Measurements from ENCODE around the gene SLCO3A1. TPM values are rescaled to one million over a fixed set of nuclear protein-coding genes. Genes with fewer than 3 reads are reported as not detected.

The SLCO3A1 gene
- total and polyA plus RNA-seq, 2 of the 8 experiments (the other 6 are each of a cell fraction or from before 2014, with no cell fraction given) = 15.1 to 20.4 TPM

DNA sequence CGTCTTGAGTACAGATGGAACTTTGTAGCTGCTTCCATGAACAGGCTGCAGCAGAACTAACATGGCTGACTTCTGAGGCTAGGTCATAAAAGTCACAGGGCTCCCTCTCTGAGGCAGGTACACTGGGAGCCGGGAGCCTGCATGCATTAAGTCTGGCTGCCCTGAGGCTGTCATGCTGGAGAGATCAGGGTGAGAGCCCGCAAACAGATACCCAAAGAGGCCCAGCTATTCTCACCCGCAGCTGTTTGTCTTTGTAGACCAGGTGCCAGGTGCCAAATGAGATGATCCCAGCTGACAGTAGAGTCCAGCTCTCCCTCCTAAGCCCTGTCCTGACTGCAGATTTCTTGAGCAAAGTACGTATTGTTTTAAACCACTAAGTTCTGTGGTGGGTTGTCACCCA, 8.6 kb upstream of the SLCO3A1 start:
- Histone ChIP-seq H3K9me3 (ENCODE audit: insufficient read depth in 2 of 2, low read depth in 1 of 2, low read length in 1 of 2) (no peaks in the 10 kb centered on the region), H3K27ac (ENCODE audit: low read depth, low read length) (no peak overlapping the region), H2BK12ac (ENCODE audit: low read depth, low read length) (no peak overlapping the region), H2AK5ac (ENCODE audit: low read depth, low read length) (no peak overlapping the region), H2BK15ac (ENCODE audit: low read length) (no peak overlapping the region), H3K27me3 (replicated peaks in 1 of 4; ENCODE audit: control insufficient read depth in 3 of 4, extremely low read depth in 1 of 4, insufficient read depth in 3 of 4, low read length in 3 of 4) (0 out of 7 replicates have a peak, but pooled peaks cover 0 to 2% (median 1%) of the 10 kb centered on the region in 4 experiments), H4K8ac (ENCODE audit: extremely low read depth, insufficient read depth, low read length) (no peak overlapping the region), H3K9ac (replicated peaks in 1 of 4; ENCODE audit: extremely low read depth in 1 of 4, low read depth in 3 of 4, low read length in 3 of 4) (no peak overlapping the region), H3K36me3 (ENCODE audit: control insufficient read depth in 2 of 4, insufficient read depth in 4 of 4, low read length in 3 of 4) (no peaks in the 10 kb centered on the region), H3K23ac (ENCODE audit: insufficient read length) (no peak overlapping the region), H3K14ac (ENCODE audit: insufficient read length) (no peak overlapping the region), H4K91ac (replicated peaks; ENCODE audit: insufficient read length, low read length) (no peak overlapping the region), H2BK20ac (ENCODE audit: low read length) (no peak overlapping the region), H3K4me1 (replicated peaks in 1 of 4; ENCODE audit: control insufficient read depth in 3 of 4, insufficient read depth in 4 of 4, low read length in 3 of 4) (0 out of 7 replicates have a peak, but pooled peaks cover 0 to under 1% (median 0%) of the 10 kb centered on the region in 4 experiments), H4K20me1 (replicated peaks in 1 of 2; ENCODE audit: control insufficient read depth in 1 of 2, insufficient read depth in 2 of 2, low read length in 2 of 2) (no peaks in the 10 kb centered on the region), H4K5ac (ENCODE audit: insufficient read length, low read depth, low read length) (no peak overlapping the region), H2BK120ac (replicated peaks; ENCODE audit: low read depth, low read length) (no peak overlapping the region), H3K23me2 (ENCODE audit: low read depth, low read length) (no peaks in the 10 kb centered on the region), H3K79me1 (ENCODE audit: low read depth, low read length) (no peaks in the 10 kb centered on the region), H3K4me3 (ENCODE audit: extremely low read depth in 1 of 4, insufficient read depth in 2 of 4, low read depth in 3 of 4, low read length in 4 of 4) (no peak overlapping the region), H2AFZ (ENCODE audit: low read length) (no peak overlapping the region), H3K18ac (ENCODE audit: extremely low read depth, low read length) (no peak overlapping the region), H3K4ac (replicated peaks; ENCODE audit: insufficient read length, low read depth, low read length) (no peak overlapping the region), H3K79me2 (ENCODE audit: control insufficient read depth in 1 of 2, insufficient read depth in 2 of 2, low read length in 2 of 2) (no peaks in the 10 kb centered on the region), H2BK5ac (ENCODE audit: low read depth, low read length) (no peak overlapping the region), H3K56ac (replicated peaks; ENCODE audit: insufficient read length, low read depth, low read length) (no peak overlapping the region), H3K4me2 (ENCODE audit: insufficient read depth in 1 of 2, low read depth in 2 of 2, low read length in 2 of 2) (no peak overlapping the region)
- TF ChIP-seq CHD2 (IDR thresholded peaks at IDR 0.05; ENCODE audit: low read length) = no peak
- no peak for TF ChIP-seq TCF12 (IDR thresholded peaks at IDR 0.05; ENCODE audit: low read depth, low read length)
- TF ChIP-seq, protein P1, sequence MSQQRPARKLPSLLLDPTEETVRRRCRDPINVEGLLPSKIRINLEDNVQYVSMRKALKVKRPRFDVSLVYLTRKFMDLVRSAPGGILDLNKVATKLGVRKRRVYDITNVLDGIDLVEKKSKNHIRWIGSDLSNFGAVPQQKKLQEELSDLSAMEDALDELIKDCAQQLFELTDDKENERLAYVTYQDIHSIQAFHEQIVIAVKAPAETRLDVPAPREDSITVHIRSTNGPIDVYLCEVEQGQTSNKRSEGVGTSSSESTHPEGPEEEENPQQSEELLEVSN (IDR thresholded peaks at IDR 0.05) = no peak
- TF ChIP-seq JUN (IDR thresholded peaks at IDR 0.05; ENCODE audit: low read depth, low read length) = no peak
- WGBS, 2 experiments (ENCODE audit: extremely low coverage in 1 of 2, insufficient coverage in 1 of 2, insufficient read length in 1 of 2, insufficient replicate concordance in 2 of 2, low coverage in 1 of 2, low lambda C conversion rate in 2 of 2, missing lambda C conversion rate in 1 of 2) = 91% methylated on average over 5 of the region's 5 CpGs; no CpG with 5 or more reads in 1 of the 2 experiments
- no peak for DNase-seq (ENCODE audit: low read depth in 1 of 2, low spot score in 2 of 2)
- CTCF ChIA-PET (ENCODE audit: partially characterized antibody) = interaction anchor here (0.6 to 2.4 kb wide), 6 partner anchors 10 to 233 kb away, joined by 3 to 13 read pairs (median 4); partner anchors contain the start of gene SLCO3A1
- POLR2A ChIA-PET (ENCODE audit: partially characterized antibody) = no interaction called here
- FAIRE-seq = no peak
